K562 (cell line): ENCODE measurements around the gene MAL. TPM values are rescaled to one million over a fixed set of nuclear protein-coding genes. Genes with fewer than 3 reads are reported as not detected.

Experiments
- ATAC-seq: fragments of 200-7000 bp; cut with Tn5 transposase; 3 replicates; pipeline ENCODE4 v1.9.1; 2020; ENCODE audit warnings: moderate library complexity
- BruUV-seq: library from RNA; stranded (reverse); fragments of 400-500 nt; replicated peaks from 2 replicates; lab custom pipeline; 2021; lab: Mats Ljungman, UMichigan
- CTCF ChIA-PET: fragments of 300-600 bp; formaldehyde crosslinking; extraction: SDS; loops from one replicate; lab custom pipeline; 2021; ENCODE audit warnings: low intra/inter-chr PET ratio; lab: Yijun Ruan, JAX
- POLR2A ChIA-PET: fragments of 300-600, 350-650 bp; sonication (Branson Sonifier 250); formaldehyde crosslinking; extraction: SDS; loops from one replicate; lab custom pipeline; 2021; ENCODE audit warnings: antibody characterized with exemption, inconsistent platforms; lab: Yijun Ruan, JAX
- DNase-seq, 4 experiments: peaks; one replicate each; pipeline versions ENCODE4 v3.0.0 to v3.0.0-alpha.2; 2011 to 2018; ENCODE audit warnings: low spot score in 3 of 4, mixed read lengths in 3 of 4; ENCODE audit errors: extremely low read depth in 1 of 4
- FAIRE-seq: peaks from 2 replicates; lab custom pipeline; 2011; peaks lifted over from hg19 to GRCh38; lab: Jason Lieb, UNC
- H2AFZ ChIP-seq: 2 replicates; pipeline ENCODE4 v1.6.0; 2011; ENCODE audit warnings: low read depth, low read length, control low read depth, inconsistent platforms
- H3K27ac ChIP-seq: fragments of 200-600 bp; 3 replicates; pipeline ENCODE4 v1.8.0; 2011; ENCODE audit warnings: low read depth, mild to moderate bottlenecking, control low read depth, inconsistent platforms, low read length, moderate library complexity, mixed read lengths; ENCODE audit errors: extremely low read depth
- H3K27me3 ChIP-seq, 2 experiments: fragments of 300-600 bp in 1 of 2; 2 replicates in 1 of 2; 3 replicates in 1 of 2; pipeline versions ENCODE4 v1.6.0 to v1.8.0; 2011; ENCODE audit warnings: inconsistent platforms in 2 of 2, low read length in 2 of 2, mild to moderate bottlenecking in 1 of 2, mixed read lengths in 1 of 2, moderate library complexity in 1 of 2; ENCODE audit not compliant: control insufficient read depth in 2 of 2, insufficient read depth in 2 of 2
- H3K36me3 ChIP-seq: fragments of 300-600 bp; 3 replicates; pipeline ENCODE4 v1.8.0; 2011; ENCODE audit warnings: mild to moderate bottlenecking, low read length, inconsistent platforms; ENCODE audit not compliant: control insufficient read depth, insufficient read depth
- H3K4me1 ChIP-seq, 2 experiments: fragments of 200-600 bp in 1 of 2; replicated peaks in 1 of 2; 2 replicates in 1 of 2; 3 replicates in 1 of 2; pipeline versions ENCODE4 v1.5.1 to v1.8.0; 2011; ENCODE audit warnings: inconsistent platforms in 2 of 2, low read length in 2 of 2, mild to moderate bottlenecking in 1 of 2, mixed read lengths in 1 of 2, moderate library complexity in 1 of 2; ENCODE audit not compliant: control insufficient read depth in 2 of 2, insufficient read depth in 2 of 2
- H3K4me2 ChIP-seq: 2 replicates; pipeline ENCODE4 v1.6.1; 2011; ENCODE audit warnings: low read length, control low read depth, inconsistent platforms, mixed read lengths; ENCODE audit not compliant: insufficient read depth
- H3K4me3 ChIP-seq: fragments of 200-600 bp; sonication (generic), shearing (Covaris generic); 2 replicates; pipeline ENCODE4 v1.5.1; 2016; ENCODE audit warnings: control low read depth, inconsistent platforms
- H3K79me2 ChIP-seq: fragments of 200-600 bp; 3 replicates; pipeline ENCODE4 v1.8.0; 2011; ENCODE audit warnings: low read length, inconsistent platforms; ENCODE audit not compliant: control insufficient read depth, insufficient read depth
- H3K9ac ChIP-seq, 2 experiments: 2 replicates each; pipeline versions ENCODE4 v1.6.0 to v1.6.1; 2011; ENCODE audit warnings: low read depth in 2 of 2, low read length in 2 of 2, control low read depth in 1 of 2, inconsistent platforms in 1 of 2, mild to moderate bottlenecking in 1 of 2, mixed read lengths in 1 of 2; ENCODE audit not compliant: insufficient read depth in 1 of 2
- H3K9me1 ChIP-seq: one replicate; pipeline ENCODE4 v1.6.0; 2011; ENCODE audit warnings: inconsistent platforms, mild to moderate bottlenecking, low read length, moderate library complexity; ENCODE audit not compliant: control insufficient read depth, insufficient read depth
- H3K9me3 ChIP-seq: replicated peaks from 2 replicates; pipeline ENCODE4 v1.5.1; 2011; ENCODE audit warnings: low read depth, low read length, inconsistent platforms; ENCODE audit not compliant: control insufficient read depth, insufficient read depth
- H4K20me1 ChIP-seq: replicated peaks from 2 replicates; pipeline ENCODE4 v1.6.1; 2011; ENCODE audit warnings: low read length, inconsistent platforms, mixed read lengths; ENCODE audit not compliant: control insufficient read depth, insufficient read depth
- ARHGAP35 ChIP-seq: fragments of 450-650 bp; IDR thresholded peaks from 2 replicates; pipeline ENCODE4 v1.6.1; 2018; ENCODE audit not compliant: partially characterized antibody
- CBFA2T3 ChIP-seq: fragments of 450-650 bp; IDR thresholded peaks from 2 replicates; pipeline ENCODE4 v1.6.1; 2017
- HMG20B ChIP-seq: fragments of 250-450 bp; sonication (Bioruptor Pico); IDR thresholded peaks from 2 replicates; pipeline ENCODE4 v1.5.0; 2021; ENCODE audit warnings: mild to moderate bottlenecking
- TAL1 ChIP-seq: fragments of 450-650 bp; IDR thresholded peaks from 2 replicates; pipeline ENCODE4 v1.6.1; 2016; ENCODE audit warnings: mild to moderate bottlenecking
- ZNF696 ChIP-seq: fragments of 250-450 bp; sonication (Bioruptor Pico); conservative IDR thresholded peaks from 2 replicates; pipeline ENCODE4 v1.4.0; 2020; ENCODE audit warnings: mild to moderate bottlenecking, moderate library complexity
- WGBS: fragments of 100-300 bp; shearing (Covaris generic); methylation state at CpG from one replicate; pipeline ENCODE4 v1.1.6; 2016; ENCODE audit warnings: low coverage, mixed read lengths; ENCODE audit not compliant: insufficient coverage; ENCODE audit errors: missing lambda C conversion rate; 5-methylcytosine and 5-hydroxymethylcytosine counted together
- in situ Hi-C: fragments of 300-500 bp; cut with MboI; formaldehyde crosslinking; loops from 4 replicates; pipeline ENCODE4 v1.15.0; 2018; ENCODE audit warnings: inconsistent platforms, mixed read lengths
- intact Hi-C: fragments of 100-400 bp; cut with micrococcal nuclease; formaldehyde crosslinking; loops from 2 replicates; pipeline ENCODE4 v1.14.2; 2022
- polyA plus RNA-seq, 8 experiments: library from polyadenylated mRNA; depleted of rRNA in 4 of 8; stranded (reverse) in 5 of 8; unstranded in 3 of 8; fragments of >200 nt; fragmentation: Nextera tagmentation in 2 of 8; fragmentation: Illumina TruSeq in 1 of 8; extraction: Ambion mirVana in 2 of 8; extraction: Trizol in 1 of 8; gene quantifications; 2 replicates each; pipeline versions ENCODE4 v1.2.1 to v1.2.3, GENCODE V29; 2011 to 2014; ENCODE audit warnings: inconsistent platforms in 1 of 8, missing spikeins in 1 of 8
- total RNA-seq, 7 experiments: library from RNA; depleted of rRNA in 6 of 7; stranded (reverse); fragments of >200 nt in 6 of 7; fragmentation: Illumina TruSeq in 2 of 7; extraction: Trizol in 2 of 7; gene quantifications; 2 replicates each; pipeline versions ENCODE4 v1.2.1 to v1.2.3, GENCODE V29; 2011 to 2021; ENCODE audit warnings: low replicate concordance in 1 of 7
- TF ChIP-seq, protein P1 (sequence below): fragments of 450-650 bp; formaldehyde crosslinking; IDR thresholded peaks from 2 replicates; pipeline ENCODE4 v1.4.0; 2022; ENCODE audit warnings: missing genetic modification characterization
- TF ChIP-seq, protein P2 (sequence below), 3 experiments: fragments of 200-800 bp in 1 of 3; fragments of 250-450 bp in 1 of 3; fragments of 450-650 bp in 1 of 3; sonication (Bioruptor Pico) in 1 of 3; sonication (Bioruptor generic) in 1 of 3; formaldehyde crosslinking in 1 of 3; IDR thresholded peaks; 2 replicates each; pipeline versions ENCODE4 v1.6.1 to v1.8.0; 2016 to 2022; ENCODE audit warnings: mild to moderate bottlenecking in 2 of 3, missing genetic modification characterization in 2 of 3, missing compliant biosample characterization in 1 of 3, moderate library complexity in 1 of 3
- TF ChIP-seq, protein P3 (sequence below): fragments of 450-650 bp; IDR thresholded peaks from 2 replicates; pipeline ENCODE4 v1.6.1; 2016; ENCODE audit warnings: low read depth

The MAL gene
- total and polyA plus RNA-seq, 9 of the 15 experiments (the other 6 are each of a cell fraction or from before 2014, with no cell fraction given), result not detected

DNA sequence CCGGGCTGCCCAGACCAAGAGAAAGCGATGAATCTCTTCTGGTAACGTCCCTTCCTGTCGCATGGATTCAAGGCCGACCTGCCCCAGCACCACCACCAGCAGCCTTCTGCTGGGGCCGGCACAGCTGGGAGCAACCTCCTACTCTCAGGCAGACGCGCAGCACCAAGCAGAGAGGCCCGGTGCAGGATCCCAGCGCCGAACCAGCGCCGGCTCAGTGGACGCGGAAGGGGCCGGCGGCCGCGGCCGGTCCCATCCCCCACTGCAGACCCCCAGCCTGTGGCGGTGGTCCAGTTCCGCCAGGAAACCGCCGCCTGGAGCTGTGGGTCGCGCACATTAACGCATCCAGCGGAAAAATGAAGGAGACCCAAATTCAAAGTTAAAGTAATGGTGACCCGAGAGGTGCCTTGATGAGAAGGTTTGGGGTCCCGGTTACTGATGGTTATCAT is 525 bp upstream of the MAL start:
- no peaks in the 10 kb centered on the region for H3K36me3 ChIP-seq
- H2AFZ ChIP-seq, result no peak overlapping the region
- H3K9me3 ChIP-seq, result no peaks in the 10 kb centered on the region
- no peaks in the 10 kb centered on the region for H3K79me2 ChIP-seq
- in situ Hi-C loops (no loop called here), intact Hi-C loops (no loop called here)
- H3K27ac ChIP-seq, result no peak overlapping the region
- peaks cover 18 to 72% of the 10 kb centered on the region in 2 experiments; a peak in 4 of 5 replicates for H3K27me3 ChIP-seq
- BruUV-seq, result no TSS peak
- POLR2A ChIA-PET, result no interaction called here
- FAIRE-seq, result no peak
- H3K4me3 ChIP-seq, result no peak overlapping the region
- no peak overlapping the region for H3K4me2 ChIP-seq
- H3K4me1 ChIP-seq, result peaks cover 0 to 19% of the 10 kb centered on the region in 2 experiments; a peak in 2 of 5 replicates
- 16% methylated on average over 22 of the region's 30 CpGs for WGBS
- no peak for DNase-seq
- H3K9me1 ChIP-seq, result no peaks in the 10 kb centered on the region
- no peak for ATAC-seq
- CTCF ChIA-PET, result no interaction called here
- H4K20me1 ChIP-seq, result no peaks in the 10 kb centered on the region
- H3K9ac ChIP-seq, result no peak overlapping the region
- TF ChIP-seq, protein P1, sequence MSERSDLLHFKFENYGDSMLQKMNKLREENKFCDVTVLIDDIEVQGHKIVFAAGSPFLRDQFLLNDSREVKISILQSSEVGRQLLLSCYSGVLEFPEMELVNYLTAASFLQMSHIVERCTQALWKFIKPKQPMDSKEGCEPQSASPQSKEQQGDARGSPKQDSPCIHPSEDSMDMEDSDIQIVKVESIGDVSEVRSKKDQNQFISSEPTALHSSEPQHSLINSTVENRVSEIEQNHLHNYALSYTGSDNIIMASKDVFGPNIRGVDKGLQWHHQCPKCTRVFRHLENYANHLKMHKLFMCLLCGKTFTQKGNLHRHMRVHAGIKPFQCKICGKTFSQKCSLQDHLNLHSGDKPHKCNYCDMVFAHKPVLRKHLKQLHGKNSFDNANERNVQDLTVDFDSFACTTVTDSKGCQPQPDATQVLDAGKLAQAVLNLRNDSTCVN (CRISPR knock-in tag), result no peak
- no peak for TF ChIP-seq CBFA2T3
- TF ChIP-seq, protein P2, sequence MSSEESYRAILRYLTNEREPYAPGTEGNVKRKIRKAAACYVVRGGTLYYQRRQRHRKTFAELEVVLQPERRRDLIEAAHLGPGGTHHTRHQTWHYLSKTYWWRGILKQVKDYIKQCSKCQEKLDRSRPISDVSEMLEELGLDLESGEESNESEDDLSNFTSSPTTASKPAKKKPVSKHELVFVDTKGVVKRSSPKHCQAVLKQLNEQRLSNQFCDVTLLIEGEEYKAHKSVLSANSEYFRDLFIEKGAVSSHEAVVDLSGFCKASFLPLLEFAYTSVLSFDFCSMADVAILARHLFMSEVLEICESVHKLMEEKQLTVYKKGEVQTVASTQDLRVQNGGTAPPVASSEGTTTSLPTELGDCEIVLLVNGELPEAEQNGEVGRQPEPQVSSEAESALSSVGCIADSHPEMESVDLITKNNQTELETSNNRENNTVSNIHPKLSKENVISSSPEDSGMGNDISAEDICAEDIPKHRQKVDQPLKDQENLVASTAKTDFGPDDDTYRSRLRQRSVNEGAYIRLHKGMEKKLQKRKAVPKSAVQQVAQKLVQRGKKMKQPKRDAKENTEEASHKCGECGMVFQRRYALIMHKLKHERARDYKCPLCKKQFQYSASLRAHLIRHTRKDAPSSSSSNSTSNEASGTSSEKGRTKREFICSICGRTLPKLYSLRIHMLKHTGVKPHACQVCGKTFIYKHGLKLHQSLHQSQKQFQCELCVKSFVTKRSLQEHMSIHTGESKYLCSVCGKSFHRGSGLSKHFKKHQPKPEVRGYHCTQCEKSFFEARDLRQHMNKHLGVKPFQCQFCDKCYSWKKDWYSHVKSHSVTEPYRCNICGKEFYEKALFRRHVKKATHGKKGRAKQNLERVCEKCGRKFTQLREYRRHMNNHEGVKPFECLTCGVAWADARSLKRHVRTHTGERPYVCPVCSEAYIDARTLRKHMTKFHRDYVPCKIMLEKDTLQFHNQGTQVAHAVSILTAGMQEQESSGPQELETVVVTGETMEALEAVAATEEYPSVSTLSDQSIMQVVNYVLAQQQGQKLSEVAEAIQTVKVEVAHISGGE (CRISPR knock-in tag; IDR thresholded peaks at IDR 0.05), result no peak
- TF ChIP-seq, protein P3, sequence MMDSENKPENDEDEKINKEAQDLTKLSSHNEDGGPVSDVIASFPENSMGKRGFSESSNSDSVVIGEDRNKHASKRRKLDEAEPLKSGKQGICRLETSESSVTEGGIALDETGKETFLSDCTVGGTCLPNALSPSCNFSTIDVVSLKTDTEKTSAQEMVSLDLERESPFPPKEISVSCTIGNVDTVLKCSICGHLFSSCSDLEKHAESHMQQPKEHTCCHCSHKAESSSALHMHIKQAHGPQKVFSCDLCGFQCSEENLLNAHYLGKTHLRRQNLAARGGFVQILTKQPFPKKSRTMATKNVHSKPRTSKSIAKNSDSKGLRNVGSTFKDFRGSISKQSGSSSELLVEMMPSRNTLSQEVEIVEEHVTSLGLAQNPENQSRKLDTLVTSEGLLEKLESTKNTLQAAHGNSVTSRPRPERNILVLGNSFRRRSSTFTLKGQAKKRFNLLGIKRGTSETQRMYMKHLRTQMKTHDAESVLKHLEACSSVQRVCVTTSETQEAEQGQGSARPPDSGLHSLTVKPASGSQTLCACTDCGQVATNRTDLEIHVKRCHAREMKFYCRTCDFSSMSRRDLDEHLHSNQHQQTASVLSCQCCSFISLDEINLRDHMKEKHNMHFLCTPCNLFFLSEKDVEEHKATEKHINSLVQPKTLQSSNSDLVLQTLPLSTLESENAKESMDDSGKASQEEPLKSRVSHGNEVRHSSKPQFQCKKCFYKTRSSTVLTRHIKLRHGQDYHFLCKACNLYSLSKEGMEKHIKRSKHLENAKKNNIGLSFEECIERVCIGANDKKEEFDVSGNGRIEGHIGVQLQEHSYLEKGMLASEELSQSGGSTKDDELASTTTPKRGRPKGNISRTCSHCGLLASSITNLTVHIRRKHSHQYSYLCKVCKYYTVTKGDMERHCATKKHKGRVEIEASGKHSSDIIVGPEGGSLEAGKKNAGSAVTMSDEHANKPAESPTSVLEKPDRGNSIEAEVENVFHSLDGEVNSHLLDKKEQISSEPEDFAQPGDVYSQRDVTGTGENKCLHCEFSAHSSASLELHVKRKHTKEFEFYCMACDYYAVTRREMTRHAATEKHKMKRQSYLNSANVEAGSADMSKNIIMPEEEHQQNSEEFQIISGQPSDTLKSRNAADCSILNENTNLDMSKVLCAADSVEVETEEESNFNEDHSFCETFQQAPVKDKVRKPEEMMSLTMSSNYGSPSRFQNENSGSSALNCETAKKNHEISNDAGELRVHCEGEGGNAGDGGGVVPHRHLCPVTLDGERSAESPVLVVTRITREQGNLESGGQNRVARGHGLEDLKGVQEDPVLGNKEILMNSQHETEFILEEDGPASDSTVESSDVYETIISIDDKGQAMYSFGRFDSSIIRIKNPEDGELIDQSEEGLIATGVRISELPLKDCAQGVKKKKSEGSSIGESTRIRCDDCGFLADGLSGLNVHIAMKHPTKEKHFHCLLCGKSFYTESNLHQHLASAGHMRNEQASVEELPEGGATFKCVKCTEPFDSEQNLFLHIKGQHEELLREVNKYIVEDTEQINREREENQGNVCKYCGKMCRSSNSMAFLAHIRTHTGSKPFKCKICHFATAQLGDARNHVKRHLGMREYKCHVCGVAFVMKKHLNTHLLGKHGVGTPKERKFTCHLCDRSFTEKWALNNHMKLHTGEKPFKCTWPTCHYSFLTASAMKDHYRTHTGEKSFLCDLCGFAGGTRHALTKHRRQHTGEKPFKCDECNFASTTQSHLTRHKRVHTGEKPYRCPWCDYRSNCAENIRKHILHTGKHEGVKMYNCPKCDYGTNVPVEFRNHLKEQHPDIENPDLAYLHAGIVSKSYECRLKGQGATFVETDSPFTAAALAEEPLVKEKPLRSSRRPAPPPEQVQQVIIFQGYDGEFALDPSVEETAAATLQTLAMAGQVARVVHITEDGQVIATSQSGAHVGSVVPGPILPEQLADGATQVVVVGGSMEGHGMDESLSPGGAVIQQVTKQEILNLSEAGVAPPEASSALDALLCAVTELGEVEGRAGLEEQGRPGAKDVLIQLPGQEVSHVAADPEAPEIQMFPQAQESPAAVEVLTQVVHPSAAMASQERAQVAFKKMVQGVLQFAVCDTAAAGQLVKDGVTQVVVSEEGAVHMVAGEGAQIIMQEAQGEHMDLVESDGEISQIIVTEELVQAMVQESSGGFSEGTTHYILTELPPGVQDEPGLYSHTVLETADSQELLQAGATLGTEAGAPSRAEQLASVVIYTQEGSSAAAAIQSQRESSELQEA, result no peak
- no peak for TF ChIP-seq ARHGAP35
- no peak for TF ChIP-seq HMG20B (CRISPR knock-in tag)
- no peak for TF ChIP-seq ZNF696 (CRISPR knock-in tag)
- TF ChIP-seq TAL1, result no peak
